K562 (cell line): Measurements from ENCODE around the gene GATA5. TPM values are rescaled to one million over a fixed set of nuclear protein-coding genes. Genes with fewer than 3 reads are reported as not detected.

Experiments
- ATAC-seq: fragments of 200-7000 bp; cut with Tn5 transposase; 3 replicates; pipeline ENCODE4 v1.9.1; 2020; ENCODE audit warnings: moderate library complexity
- BruUV-seq: library from RNA; stranded (reverse); fragments of 400-500 nt; replicated peaks from 2 replicates; lab custom pipeline; 2021; lab: Mats Ljungman, UMichigan
- CTCF ChIA-PET: fragments of 300-600 bp; formaldehyde crosslinking; extraction: SDS; loops from one replicate; lab custom pipeline; 2021; ENCODE audit warnings: low intra/inter-chr PET ratio; lab: Yijun Ruan, JAX
- POLR2A ChIA-PET: fragments of 300-600, 350-650 bp; sonication (Branson Sonifier 250); formaldehyde crosslinking; extraction: SDS; loops from one replicate; lab custom pipeline; 2021; ENCODE audit warnings: antibody characterized with exemption, inconsistent platforms; lab: Yijun Ruan, JAX
- DNase-seq, 4 experiments: peaks; one replicate each; pipeline versions ENCODE4 v3.0.0 to v3.0.0-alpha.2; 2011 to 2018; ENCODE audit warnings: low spot score in 3 of 4, mixed read lengths in 3 of 4; ENCODE audit errors: extremely low read depth in 1 of 4
- FAIRE-seq: peaks from 2 replicates; lab custom pipeline; 2011; peaks lifted over from hg19 to GRCh38; lab: Jason Lieb, UNC
- H2AFZ ChIP-seq: 2 replicates; pipeline ENCODE4 v1.6.0; 2011; ENCODE audit warnings: low read depth, low read length, control low read depth, inconsistent platforms
- H3K27ac ChIP-seq: fragments of 200-600 bp; 3 replicates; pipeline ENCODE4 v1.8.0; 2011; ENCODE audit warnings: low read depth, mild to moderate bottlenecking, control low read depth, inconsistent platforms, low read length, moderate library complexity, mixed read lengths; ENCODE audit errors: extremely low read depth
- H3K27me3 ChIP-seq, 2 experiments: fragments of 300-600 bp in 1 of 2; 2 replicates in 1 of 2; 3 replicates in 1 of 2; pipeline versions ENCODE4 v1.6.0 to v1.8.0; 2011; ENCODE audit warnings: inconsistent platforms in 2 of 2, low read length in 2 of 2, mild to moderate bottlenecking in 1 of 2, mixed read lengths in 1 of 2, moderate library complexity in 1 of 2; ENCODE audit not compliant: control insufficient read depth in 2 of 2, insufficient read depth in 2 of 2
- H3K36me3 ChIP-seq: fragments of 300-600 bp; 3 replicates; pipeline ENCODE4 v1.8.0; 2011; ENCODE audit warnings: mild to moderate bottlenecking, low read length, inconsistent platforms; ENCODE audit not compliant: control insufficient read depth, insufficient read depth
- H3K4me1 ChIP-seq, 2 experiments: fragments of 200-600 bp in 1 of 2; replicated peaks in 1 of 2; 2 replicates in 1 of 2; 3 replicates in 1 of 2; pipeline versions ENCODE4 v1.5.1 to v1.8.0; 2011; ENCODE audit warnings: inconsistent platforms in 2 of 2, low read length in 2 of 2, mild to moderate bottlenecking in 1 of 2, mixed read lengths in 1 of 2, moderate library complexity in 1 of 2; ENCODE audit not compliant: control insufficient read depth in 2 of 2, insufficient read depth in 2 of 2
- H3K4me2 ChIP-seq: 2 replicates; pipeline ENCODE4 v1.6.1; 2011; ENCODE audit warnings: low read length, control low read depth, inconsistent platforms, mixed read lengths; ENCODE audit not compliant: insufficient read depth
- H3K4me3 ChIP-seq: fragments of 200-600 bp; sonication (generic), shearing (Covaris generic); 2 replicates; pipeline ENCODE4 v1.5.1; 2016; ENCODE audit warnings: control low read depth, inconsistent platforms
- H3K79me2 ChIP-seq: fragments of 200-600 bp; 3 replicates; pipeline ENCODE4 v1.8.0; 2011; ENCODE audit warnings: low read length, inconsistent platforms; ENCODE audit not compliant: control insufficient read depth, insufficient read depth
- H3K9ac ChIP-seq, 2 experiments: 2 replicates each; pipeline versions ENCODE4 v1.6.0 to v1.6.1; 2011; ENCODE audit warnings: low read depth in 2 of 2, low read length in 2 of 2, control low read depth in 1 of 2, inconsistent platforms in 1 of 2, mild to moderate bottlenecking in 1 of 2, mixed read lengths in 1 of 2; ENCODE audit not compliant: insufficient read depth in 1 of 2
- H3K9me1 ChIP-seq: one replicate; pipeline ENCODE4 v1.6.0; 2011; ENCODE audit warnings: inconsistent platforms, mild to moderate bottlenecking, low read length, moderate library complexity; ENCODE audit not compliant: control insufficient read depth, insufficient read depth
- H3K9me3 ChIP-seq: replicated peaks from 2 replicates; pipeline ENCODE4 v1.5.1; 2011; ENCODE audit warnings: low read depth, low read length, inconsistent platforms; ENCODE audit not compliant: control insufficient read depth, insufficient read depth
- H4K20me1 ChIP-seq: replicated peaks from 2 replicates; pipeline ENCODE4 v1.6.1; 2011; ENCODE audit warnings: low read length, inconsistent platforms, mixed read lengths; ENCODE audit not compliant: control insufficient read depth, insufficient read depth
- ATF1 ChIP-seq, 2 experiments: fragments of 450-650 bp in 1 of 2; IDR thresholded peaks; 2 replicates each; pipeline ENCODE4 v1.6.1; 2016; ENCODE audit warnings: missing compliant biosample characterization in 1 of 2, missing genetic modification characterization in 1 of 2
- CREM ChIP-seq: IDR thresholded peaks from 2 replicates; pipeline ENCODE4 v1.6.1; 2014; ENCODE audit warnings: antibody characterized with exemption, low read depth
- DMBX1 ChIP-seq: fragments of 250-450 bp; sonication (Bioruptor Pico); IDR thresholded peaks from 2 replicates; pipeline ENCODE4 v1.8.0; 2022; ENCODE audit warnings: inconsistent platforms, mild to moderate bottlenecking, moderate library complexity, borderline replicate concordance
- EWSR1 ChIP-seq: fragments of 450-650 bp; IDR thresholded peaks from 2 replicates; pipeline ENCODE4 v1.6.1; 2018; ENCODE audit warnings: borderline replicate concordance, mild to moderate bottlenecking, low read depth, moderate library complexity; ENCODE audit not compliant: partially characterized antibody
- GATAD2B ChIP-seq: fragments of 450-650 bp; IDR thresholded peaks from 2 replicates; pipeline ENCODE4 v1.6.1; 2017; ENCODE audit warnings: mild to moderate bottlenecking, borderline replicate concordance
- HNRNPUL1 ChIP-seq: fragments of 200-400 bp; formaldehyde crosslinking; IDR thresholded peaks from 2 replicates; pipeline ENCODE4 v1.6.1; 2017; ENCODE audit warnings: low read length
- KDM1A ChIP-seq, 2 experiments: fragments of 450-650 bp; IDR thresholded peaks; 2 replicates each; pipeline ENCODE4 v1.6.1; 2016; ENCODE audit warnings: mild to moderate bottlenecking in 2 of 2
- KLF10 ChIP-seq: fragments of 250-450 bp; sonication (Bioruptor Pico); IDR thresholded peaks from 2 replicates; pipeline ENCODE4 v1.6.1; 2021; ENCODE audit warnings: matching md5 sums
- NONO ChIP-seq, 2 experiments: fragments of 200-400 bp in 1 of 2; fragments of 450-650 bp in 1 of 2; formaldehyde crosslinking in 1 of 2; IDR thresholded peaks; 2 replicates each; pipeline ENCODE4 v1.6.1; 2017; ENCODE audit warnings: low read depth in 2 of 2, mild to moderate bottlenecking in 2 of 2, moderate library complexity in 2 of 2, low read length in 1 of 2
- NRF1 ChIP-seq, 2 experiments: fragments of 450-650 bp; IDR thresholded peaks in 1 of 2; conservative IDR thresholded peaks in 1 of 2; 2 replicates each; pipeline ENCODE4 v1.6.1; 2014; ENCODE audit warnings: mild to moderate bottlenecking in 2 of 2
- PRMT5 ChIP-seq: sonication (generic); formaldehyde crosslinking; IDR thresholded peaks from 2 replicates; pipeline ENCODE4 v1.5.0; 2020; ENCODE audit warnings: missing genetic modification reagents
- STAT5A ChIP-seq: IDR thresholded peaks from 2 replicates; pipeline ENCODE4 v1.6.1; 2012; ENCODE audit warnings: low read length, inconsistent platforms, borderline replicate concordance
- TEAD1 ChIP-seq, 2 experiments: fragments of 450-650 bp in 1 of 2; sonication (generic) in 1 of 2; formaldehyde crosslinking; IDR thresholded peaks; 2 replicates each; pipeline versions ENCODE4 v1.4.0 to v1.8.0; 2020 to 2022; ENCODE audit warnings: mild to moderate bottlenecking in 2 of 2, missing genetic modification reagents in 1 of 2
- ZEB2 ChIP-seq: fragments of 450-650 bp; IDR thresholded peaks from 2 replicates; pipeline ENCODE4 v1.6.1; 2016
- ZNF217 ChIP-seq: sonication (generic); formaldehyde crosslinking; IDR thresholded peaks from 2 replicates; pipeline ENCODE4 v1.8.0; 2022; ENCODE audit warnings: mild to moderate bottlenecking, missing genetic modification reagents
- ZNF644 ChIP-seq: fragments of 200-800 bp; sonication (Bioruptor generic); IDR thresholded peaks from 2 replicates; pipeline ENCODE4 v1.6.1; 2016; ENCODE audit warnings: low read depth, missing genetic modification characterization, missing compliant biosample characterization
- WGBS: fragments of 100-300 bp; shearing (Covaris generic); methylation state at CpG from one replicate; pipeline ENCODE4 v1.1.6; 2016; ENCODE audit warnings: low coverage, mixed read lengths; ENCODE audit not compliant: insufficient coverage; ENCODE audit errors: missing lambda C conversion rate; 5-methylcytosine and 5-hydroxymethylcytosine counted together
- in situ Hi-C: fragments of 300-500 bp; cut with MboI; formaldehyde crosslinking; loops from 4 replicates; pipeline ENCODE4 v1.15.0; 2018; ENCODE audit warnings: inconsistent platforms, mixed read lengths
- intact Hi-C: fragments of 100-400 bp; cut with micrococcal nuclease; formaldehyde crosslinking; loops from 2 replicates; pipeline ENCODE4 v1.14.2; 2022
- polyA plus RNA-seq, 8 experiments: library from polyadenylated mRNA; depleted of rRNA in 4 of 8; stranded (reverse) in 5 of 8; unstranded in 3 of 8; fragments of >200 nt; fragmentation: Nextera tagmentation in 2 of 8; fragmentation: Illumina TruSeq in 1 of 8; extraction: Ambion mirVana in 2 of 8; extraction: Trizol in 1 of 8; gene quantifications; 2 replicates each; pipeline versions ENCODE4 v1.2.1 to v1.2.3, GENCODE V29; 2011 to 2014; ENCODE audit warnings: inconsistent platforms in 1 of 8, missing spikeins in 1 of 8
- total RNA-seq, 7 experiments: library from RNA; depleted of rRNA in 6 of 7; stranded (reverse); fragments of >200 nt in 6 of 7; fragmentation: Illumina TruSeq in 2 of 7; extraction: Trizol in 2 of 7; gene quantifications; 2 replicates each; pipeline versions ENCODE4 v1.2.1 to v1.2.3, GENCODE V29; 2011 to 2021; ENCODE audit warnings: low replicate concordance in 1 of 7
- TF ChIP-seq, protein P1 (sequence below): fragments of 450-650 bp; IDR thresholded peaks from 2 replicates; pipeline ENCODE4 v1.6.1; 2017; ENCODE audit warnings: antibody characterized with exemption, mild to moderate bottlenecking

The GATA5 gene
- total and polyA plus RNA-seq, 9 of the 15 experiments (the other 6 are each of a cell fraction or from before 2014, with no cell fraction given), result 0.09 to 0.57 (median 0.20) TPM; not detected in 3

DNA sequence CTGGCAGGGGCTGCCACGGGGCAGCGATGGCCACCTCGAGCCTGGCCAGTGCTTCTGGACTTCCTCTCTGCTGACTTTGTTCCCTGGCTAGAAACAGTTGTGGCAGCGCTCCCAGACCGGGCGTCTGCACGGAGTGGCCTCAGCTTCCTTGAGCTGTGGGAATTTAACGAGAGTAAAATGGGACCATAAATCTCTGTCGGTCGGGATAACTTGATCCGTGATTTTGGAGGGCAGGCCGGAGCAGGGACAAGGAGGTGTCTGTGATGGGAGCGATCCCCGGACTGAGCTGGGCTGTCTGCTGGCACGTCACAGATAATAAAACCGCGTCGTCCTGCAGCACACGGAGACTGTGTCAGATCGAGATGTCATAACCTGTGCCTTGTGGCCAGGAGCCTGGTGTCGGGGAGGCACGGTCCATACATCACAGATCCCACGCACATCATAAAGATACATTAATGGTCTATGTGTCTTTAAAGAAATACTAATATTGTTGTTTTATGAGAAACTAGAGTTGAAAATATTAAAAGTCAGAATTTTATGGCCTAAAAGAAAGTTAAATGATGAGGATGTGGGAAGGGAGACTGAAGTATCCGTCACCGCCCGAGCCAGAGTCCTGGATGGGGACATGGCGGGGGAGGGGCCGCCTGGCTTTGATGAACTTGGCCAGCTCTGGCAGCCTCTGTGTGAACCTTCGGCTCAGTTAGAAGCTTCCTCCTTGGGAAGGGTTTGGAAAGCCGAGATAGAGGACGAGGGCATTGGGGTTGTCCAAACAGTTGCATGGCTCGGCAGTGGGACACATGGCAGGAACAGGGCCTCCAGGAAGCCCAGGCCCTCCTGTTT is 41.9 kb downstream of the GATA5 start:
- no peak overlapping the region for H3K4me3 ChIP-seq
- WGBS, result 4% methylated on average over 32 of the region's 32 CpGs
- peaks cover 8% of the 10 kb centered on the region; the same call in 1 of the 2 replicates for H4K20me1 ChIP-seq
- H3K27ac ChIP-seq, result no peak overlapping the region
- peak; percentile 19 for FAIRE-seq
- H3K4me2 ChIP-seq, result no peak overlapping the region
- peaks cover 50 to 99% of the 10 kb centered on the region in 2 experiments for H3K27me3 ChIP-seq
- no peaks in the 10 kb centered on the region for H3K36me3 ChIP-seq
- TF ChIP-seq DMBX1 (CRISPR knock-in tag) (no peak), CREM (0 out of 2 replicates have a peak, but pooled peaks have one; percentile 28), GATAD2B (no peak), ATF1 (CRISPR knock-in tag; IDR thresholded peaks at IDR 0.05) (no peak), ATF1 (tag; IDR thresholded peaks at IDR 0.05) (peak; percentile 17; the same call in 1 of the 2 replicates), STAT5A (no peak), KDM1A (IDR thresholded peaks at IDR 0.05) (peak in 1 of 2 experiments; percentile 40; a peak in 1 of 4 replicates), ZNF644 (tag) (no peak), PRMT5 (CRISPR knock-in tag) (no peak), NRF1 (conservative IDR thresholded peaks at IDR 0.05 in 1 of 2, IDR thresholded peaks at IDR 0.05 in 1 of 2) (no peak), EWSR1 (no peak), HNRNPUL1 (no peak), NONO (IDR thresholded peaks at IDR 0.05; ENCODE audit: low read depth in 2 of 2, low read length in 1 of 2) (no peak), ZEB2 (no peak), ZNF217 (CRISPR knock-in tag) (no peak), KLF10 (CRISPR knock-in tag) (no peak), TEAD1 (CRISPR knock-in tag; IDR thresholded peaks at IDR 0.05) (no peak)
- TF ChIP-seq, protein P1, sequence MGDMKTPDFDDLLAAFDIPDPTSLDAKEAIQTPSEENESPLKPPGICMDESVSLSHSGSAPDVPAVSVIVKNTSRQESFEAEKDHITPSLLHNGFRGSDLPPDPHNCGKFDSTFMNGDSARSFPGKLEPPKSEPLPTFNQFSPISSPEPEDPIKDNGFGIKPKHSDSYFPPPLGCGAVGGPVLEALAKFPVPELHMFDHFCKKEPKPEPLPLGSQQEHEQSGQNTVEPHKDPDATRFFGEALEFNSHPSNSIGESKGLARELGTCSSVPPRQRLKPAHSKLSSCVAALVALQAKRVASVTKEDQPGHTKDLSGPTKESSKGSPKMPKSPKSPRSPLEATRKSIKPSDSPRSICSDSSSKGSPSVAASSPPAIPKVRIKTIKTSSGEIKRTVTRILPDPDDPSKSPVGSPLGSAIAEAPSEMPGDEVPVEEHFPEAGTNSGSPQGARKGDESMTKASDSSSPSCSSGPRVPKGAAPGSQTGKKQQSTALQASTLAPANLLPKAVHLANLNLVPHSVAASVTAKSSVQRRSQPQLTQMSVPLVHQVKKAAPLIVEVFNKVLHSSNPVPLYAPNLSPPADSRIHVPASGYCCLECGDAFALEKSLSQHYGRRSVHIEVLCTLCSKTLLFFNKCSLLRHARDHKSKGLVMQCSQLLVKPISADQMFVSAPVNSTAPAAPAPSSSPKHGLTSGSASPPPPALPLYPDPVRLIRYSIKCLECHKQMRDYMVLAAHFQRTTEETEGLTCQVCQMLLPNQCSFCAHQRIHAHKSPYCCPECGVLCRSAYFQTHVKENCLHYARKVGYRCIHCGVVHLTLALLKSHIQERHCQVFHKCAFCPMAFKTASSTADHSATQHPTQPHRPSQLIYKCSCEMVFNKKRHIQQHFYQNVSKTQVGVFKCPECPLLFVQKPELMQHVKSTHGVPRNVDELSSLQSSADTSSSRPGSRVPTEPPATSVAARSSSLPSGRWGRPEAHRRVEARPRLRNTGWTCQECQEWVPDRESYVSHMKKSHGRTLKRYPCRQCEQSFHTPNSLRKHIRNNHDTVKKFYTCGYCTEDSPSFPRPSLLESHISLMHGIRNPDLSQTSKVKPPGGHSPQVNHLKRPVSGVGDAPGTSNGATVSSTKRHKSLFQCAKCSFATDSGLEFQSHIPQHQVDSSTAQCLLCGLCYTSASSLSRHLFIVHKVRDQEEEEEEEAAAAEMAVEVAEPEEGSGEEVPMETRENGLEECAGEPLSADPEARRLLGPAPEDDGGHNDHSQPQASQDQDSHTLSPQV, result no peak
- TF ChIP-seq, all 486 proteins: peak for 3
- POLR2A ChIA-PET, result interaction anchor here (1.1 kb wide), 1 partner anchor 20 kb away, joined by 6 read pairs; no protein-coding TSS in a partner anchor
- no TSS peak for BruUV-seq
- DNase-seq (no peak), ATAC-seq (no peak)
- intact Hi-C loops (no loop called here), in situ Hi-C loops (no loop called here)
- H3K9me1 ChIP-seq, result no peaks in the 10 kb centered on the region
- H3K79me2 ChIP-seq, result no peaks in the 10 kb centered on the region
- no peaks in the 10 kb centered on the region for H3K9me3 ChIP-seq
- CTCF ChIA-PET, result no interaction called here
- H2AFZ ChIP-seq, result no peak overlapping the region
- no peak overlapping the region for H3K9ac ChIP-seq
- H3K4me1 ChIP-seq, result peaks cover 0 to 34% of the 10 kb centered on the region in 2 experiments; a peak in 3 of 5 replicates
